Left ventricle myocardium inferior (tissue), 1 donor: Measurements from ENCODE around the gene EIF4G1. TPM values are rescaled to one million over a fixed set of nuclear protein-coding genes. Genes with fewer than 3 reads are reported as not detected.

ENCODE experiments used
- DNase-seq: peaks from one replicate; pipeline ENCODE4 v3.0.0-alpha.2; 2020
- H3K27ac ChIP-seq: fragments of 200-600 bp; replicated peaks from 2 replicates; pipeline ENCODE4 v1.8.0; 2021
- H3K27me3 ChIP-seq: fragments of 200-600 bp; 2 replicates; pipeline ENCODE4 v1.8.0; 2021; ENCODE audit warnings: low read depth
- H3K36me3 ChIP-seq: fragments of 200-600 bp; 2 replicates; pipeline ENCODE4 v1.8.0; 2021
- H3K4me1 ChIP-seq: fragments of 200-600 bp; 2 replicates; pipeline ENCODE4 v1.8.0; 2021
- H3K4me3 ChIP-seq: fragments of 200-600 bp; 2 replicates; pipeline ENCODE4 v1.8.0; 2021; ENCODE audit warnings: mild to moderate bottlenecking, moderate library complexity
- H3K9me3 ChIP-seq: fragments of 200-600 bp; replicated peaks from 2 replicates; pipeline ENCODE4 v1.8.0; 2021
- CTCF ChIP-seq: fragments of 200-600 bp; IDR thresholded peaks from 2 replicates; pipeline ENCODE4 v1.8.0; 2021; ENCODE audit warnings: antibody characterized with exemption, mild to moderate bottlenecking, borderline replicate concordance
- intact Hi-C: fragments of 100-400 bp; cut with micrococcal nuclease; formaldehyde crosslinking; loops from one replicate; pipeline ENCODE4 v1.11.0; 2022
- total RNA-seq: library from RNA; stranded (reverse); fragmentation: NEBNext Ultra II Directional; extraction: Animal tissue kit (Norgen Biotek cat#: 25700); gene quantifications from one replicate; pipeline ENCODE4 v1.2.1, GENCODE V29; 2021
- donor health status: DM: no; HTN: yes; CAD: no; lungs with severe emphysema.

Gene EIF4G1
- total RNA-seq, 1 donor from 2014 or later, result 224 TPM

- TF ChIP-seq CTCF, result no peak
- Histone ChIP-seq H3K27me3 (no peaks in the 10 kb centered on the region), H3K4me1 (peaks cover 55% of the 10 kb centered on the region), H3K36me3 (peaks cover 85% of the 10 kb centered on the region), H3K4me3 (no peak overlapping the region), H3K27ac (peak overlapping the region; percentile 92), H3K9me3 (no peaks in the 10 kb centered on the region)
- no peak for DNase-seq
- intact Hi-C loops, result no loop called here
Observed at GRCh38 chr3:184323696-184324095, 9.3 kb downstream of the EIF4G1 start.

- no peak for TF ChIP-seq CTCF
- Histone ChIP-seq H3K27me3 (no peaks in the 10 kb centered on the region), H3K4me1 (peaks cover 41% of the 10 kb centered on the region), H3K4me3 (no peak overlapping the region), H3K9me3 (no peaks in the 10 kb centered on the region), H3K36me3 (peaks cover 100% of the 10 kb centered on the region), H3K27ac (no peak overlapping the region)
- DNase-seq, result no peak
- intact Hi-C loops, result no loop called here
Observed at GRCh38 chr3:184325269-184325668, 10.9 kb downstream of the EIF4G1 start.

GRCh38 chr3:184325715-184326369, 11.4 kb downstream of the EIF4G1 start:
- no peak for TF ChIP-seq CTCF
- Histone ChIP-seq H3K4me1 (peaks cover 36% of the 10 kb centered on the region), H3K4me3 (no peak overlapping the region), H3K27me3 (no peaks in the 10 kb centered on the region), H3K9me3 (no peaks in the 10 kb centered on the region), H3K36me3 (peaks cover 98% of the 10 kb centered on the region), H3K27ac (no peak overlapping the region)
- intact Hi-C loops, result no loop called here
- DNase-seq, result no peak

- Histone ChIP-seq H3K36me3 (peaks cover 98% of the 10 kb centered on the region), H3K27ac (no peak overlapping the region), H3K27me3 (no peaks in the 10 kb centered on the region), H3K4me3 (no peak overlapping the region), H3K4me1 (peaks cover 33% of the 10 kb centered on the region), H3K9me3 (no peaks in the 10 kb centered on the region)
- DNase-seq, result no peak
- no peak for TF ChIP-seq CTCF
- intact Hi-C loops, result no loop called here
Observed at GRCh38 chr3:184327171-184327570, 12.8 kb downstream of the EIF4G1 start.

GRCh38 chr3:184328516-184328915, 14.1 kb downstream of the EIF4G1 start:
- Histone ChIP-seq H3K4me3 (no peak overlapping the region), H3K4me1 (peaks cover 27% of the 10 kb centered on the region), H3K27me3 (no peaks in the 10 kb centered on the region), H3K36me3 (peaks cover 98% of the 10 kb centered on the region), H3K27ac (no peak overlapping the region), H3K9me3 (no peaks in the 10 kb centered on the region)
- intact Hi-C loops, result no loop called here
- no peak for TF ChIP-seq CTCF
- DNase-seq, result no peak
